Testis (tissue), 2 donors: ENCODE results near the gene CELF2.

Experiments used
- POLR2A ChIP-seq: fragments of 450-650 bp; IDR thresholded peaks from one replicate; pipeline ENCODE4 v1.6.1; 2017; ENCODE audit warnings: antibody characterized with exemption, mild to moderate bottlenecking, moderate library complexity
- TF ChIP-seq, protein P1 (sequence below), 3 experiments: fragments of 450-650 bp in 2 of 3; fragments of 200-600 bp in 1 of 3; sonication (generic) in 1 of 3; IDR thresholded peaks; one replicate each; pipeline ENCODE4 v1.5.1; 2016 to 2019; ENCODE audit warnings: antibody characterized with exemption in 3 of 3, mild to moderate bottlenecking in 2 of 3, moderate library complexity in 1 of 3

DNA sequence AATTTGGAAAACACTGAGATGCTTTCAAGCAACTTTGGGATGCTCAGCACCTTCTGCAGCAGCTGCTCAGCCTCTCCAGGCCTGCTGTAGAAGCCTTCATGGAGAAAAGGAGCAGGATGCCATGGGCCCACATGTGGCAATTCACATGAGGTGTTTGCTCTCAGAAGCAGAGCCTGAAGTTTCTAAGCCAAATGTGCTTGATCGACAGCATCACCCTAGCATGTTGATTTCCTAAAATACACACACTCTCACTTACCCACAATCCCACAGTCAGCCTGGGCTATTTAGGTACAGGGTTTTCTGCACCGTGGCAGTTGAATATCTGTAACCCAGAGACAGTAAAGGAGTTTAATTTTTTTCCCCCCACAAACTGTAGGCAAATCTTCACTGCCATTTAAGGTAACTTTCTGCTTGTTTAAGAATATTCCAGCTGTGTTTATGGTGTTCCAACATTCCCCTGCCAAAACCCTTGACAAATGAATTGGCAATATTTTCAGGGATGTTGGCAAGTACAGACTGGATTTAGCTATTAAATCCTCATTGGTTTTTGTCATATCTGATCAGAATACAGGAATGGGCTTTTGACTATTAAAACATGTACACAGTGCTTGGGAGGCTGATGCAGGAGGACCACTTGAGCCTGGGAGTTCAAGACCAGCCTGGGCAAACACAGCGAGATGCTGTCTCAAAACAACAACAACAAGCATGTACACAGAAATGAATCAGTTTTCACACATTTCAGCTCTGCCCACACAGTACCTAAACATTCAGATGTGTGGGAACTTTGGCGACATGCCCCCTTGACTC is 244.2 kb downstream of the CELF2 start:
- TF ChIP-seq POLR2A: no peak
- TF ChIP-seq, protein P1, sequence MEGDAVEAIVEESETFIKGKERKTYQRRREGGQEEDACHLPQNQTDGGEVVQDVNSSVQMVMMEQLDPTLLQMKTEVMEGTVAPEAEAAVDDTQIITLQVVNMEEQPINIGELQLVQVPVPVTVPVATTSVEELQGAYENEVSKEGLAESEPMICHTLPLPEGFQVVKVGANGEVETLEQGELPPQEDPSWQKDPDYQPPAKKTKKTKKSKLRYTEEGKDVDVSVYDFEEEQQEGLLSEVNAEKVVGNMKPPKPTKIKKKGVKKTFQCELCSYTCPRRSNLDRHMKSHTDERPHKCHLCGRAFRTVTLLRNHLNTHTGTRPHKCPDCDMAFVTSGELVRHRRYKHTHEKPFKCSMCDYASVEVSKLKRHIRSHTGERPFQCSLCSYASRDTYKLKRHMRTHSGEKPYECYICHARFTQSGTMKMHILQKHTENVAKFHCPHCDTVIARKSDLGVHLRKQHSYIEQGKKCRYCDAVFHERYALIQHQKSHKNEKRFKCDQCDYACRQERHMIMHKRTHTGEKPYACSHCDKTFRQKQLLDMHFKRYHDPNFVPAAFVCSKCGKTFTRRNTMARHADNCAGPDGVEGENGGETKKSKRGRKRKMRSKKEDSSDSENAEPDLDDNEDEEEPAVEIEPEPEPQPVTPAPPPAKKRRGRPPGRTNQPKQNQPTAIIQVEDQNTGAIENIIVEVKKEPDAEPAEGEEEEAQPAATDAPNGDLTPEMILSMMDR (IDR thresholded peaks at IDR 0.05): no peak
